CD8-positive, alpha-beta memory T cell (primary cell): ENCODE measurements around the gene MPP3. TPM values are rescaled to one million over a fixed set of nuclear protein-coding genes. Genes with fewer than 3 reads are reported as not detected.

ENCODE experiments used
- CTCF ChIA-PET: fragments of 350-600 bp; sonication (Branson Sonifier 250); formaldehyde crosslinking; loops from one replicate; lab custom pipeline; 2021; ENCODE audit warnings: antibody characterized with exemption; lab: Charles Lee
- POLR2A ChIA-PET: fragments of 350-600 bp; sonication (Branson Sonifier 250); formaldehyde crosslinking; loops from one replicate; lab custom pipeline; 2021; ENCODE audit warnings: antibody characterized with exemption; lab: Charles Lee
- DNase-seq, 5 donors: peaks; one replicate each; pipeline versions ENCODE4 v3.0.0 to v3.0.0-alpha.2; 2020 to 2022; ENCODE audit warnings: mixed read lengths in 1 of 5
- H3K27ac ChIP-seq: one replicate; pipeline ENCODE4 v1.7.0; 2013; ENCODE audit warnings: low read depth, mild to moderate bottlenecking, low read length, moderate library complexity
- H3K27me3 ChIP-seq: 2 replicates; pipeline ENCODE4 v1.7.0; 2013; ENCODE audit warnings: low read length, mild to moderate bottlenecking; ENCODE audit not compliant: insufficient read depth, poor library complexity, severe bottlenecking
- H3K36me3 ChIP-seq: 2 replicates; pipeline ENCODE4 v1.7.0; 2013; ENCODE audit warnings: mild to moderate bottlenecking, low read length, moderate library complexity; ENCODE audit not compliant: insufficient read depth
- H3K4me1 ChIP-seq: 2 replicates; pipeline ENCODE4 v1.7.0; 2013; ENCODE audit warnings: mild to moderate bottlenecking, low read length, moderate library complexity; ENCODE audit not compliant: insufficient read depth
- H3K4me3 ChIP-seq: 2 replicates; pipeline ENCODE4 v1.7.0; 2013; ENCODE audit warnings: mild to moderate bottlenecking, low read length
- H3K9me3 ChIP-seq: 2 replicates; pipeline ENCODE4 v1.7.0; 2013; ENCODE audit warnings: mild to moderate bottlenecking, low read length
- H3K27ac Mint-ChIP-seq, 8 donors: one replicate each; pipeline ENCODE4 v1.8.0; 2020 to 2021; ENCODE audit warnings: mixed read lengths in 8 of 8, mild to moderate bottlenecking in 6 of 8, inconsistent platforms in 3 of 8, moderate library complexity in 3 of 8
- H3K27me3 Mint-ChIP-seq, 2 donors: one replicate each; pipeline ENCODE4 v1.8.0; 2020 to 2021; ENCODE audit warnings: mixed read lengths in 2 of 2, mild to moderate bottlenecking in 1 of 2, moderate library complexity in 1 of 2
- H3K36me3 Mint-ChIP-seq, 3 donors: one replicate each; pipeline ENCODE4 v1.8.0; 2020 to 2021; ENCODE audit warnings: mixed read lengths in 3 of 3, inconsistent platforms in 1 of 3, mild to moderate bottlenecking in 1 of 3
- H3K4me1 Mint-ChIP-seq, 3 donors: one replicate each; pipeline ENCODE4 v1.8.0; 2020 to 2021; ENCODE audit warnings: mixed read lengths in 3 of 3, inconsistent platforms in 1 of 3, mild to moderate bottlenecking in 1 of 3
- H3K4me3 Mint-ChIP-seq, 7 donors: one replicate each; pipeline ENCODE4 v1.8.0; 2020 to 2021; ENCODE audit warnings: mixed read lengths in 7 of 7, mild to moderate bottlenecking in 6 of 7, moderate library complexity in 4 of 7, inconsistent platforms in 2 of 7
- H3K9me3 Mint-ChIP-seq, 5 donors: one replicate each; pipeline ENCODE4 v1.8.0; 2020 to 2022; ENCODE audit warnings: mixed read lengths in 5 of 5, mild to moderate bottlenecking in 3 of 5, moderate library complexity in 2 of 5, inconsistent platforms in 1 of 5
- polyA plus RNA-seq: library from polyadenylated mRNA; unstranded; fragments of 300-500 nt; fragmentation: Illumina TruSeq; gene quantifications from one replicate; pipeline ENCODE4 v1.2.3, GENCODE V29; 2021
- total RNA-seq, 2 experiments: library from RNA; stranded (reverse); gene quantifications; one replicate each; pipeline ENCODE4 v1.2.3, GENCODE V29; 2021

MPP3 gene
- total and polyA plus RNA-seq, 3 experiments from 2014 or later = 0.15 TPM; not detected in 2

DNA sequence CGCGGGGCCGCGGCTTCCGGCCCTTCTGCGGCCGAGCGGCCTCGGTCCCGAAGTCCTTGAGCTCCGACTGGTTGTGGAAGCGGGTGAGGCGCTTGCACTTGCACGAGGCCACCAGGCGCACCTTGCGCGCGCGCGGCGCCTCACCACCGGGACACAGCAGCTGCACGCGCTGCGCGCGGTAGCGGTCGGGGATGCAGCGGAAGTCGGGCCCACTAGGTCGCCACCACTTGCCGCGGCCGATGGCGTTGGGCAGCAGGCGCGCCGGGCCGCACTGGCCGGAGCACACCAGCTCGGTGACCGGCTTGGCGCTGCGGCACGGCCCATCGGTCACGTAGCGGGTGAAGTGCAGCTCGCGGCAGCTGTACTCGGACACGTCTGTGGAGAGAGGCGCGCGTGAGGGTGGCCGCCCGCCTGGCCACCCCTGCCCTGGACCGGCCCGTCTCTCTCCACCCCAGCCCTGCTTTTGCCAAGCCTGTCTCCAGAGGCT is 77.5 kb downstream of the MPP3 start:
- no peaks in the 10 kb centered on the region for H3K9me3 ChIP-seq
- no peaks in the 10 kb centered on the region for H3K36me3 Mint-ChIP-seq
- peaks cover 19 to 64% of the 10 kb centered on the region in 2 donors for H3K27me3 Mint-ChIP-seq
- H3K36me3 ChIP-seq = no peaks in the 10 kb centered on the region
- H3K4me1 ChIP-seq = no peaks in the 10 kb centered on the region
- DNase-seq = no peak
- no peak overlapping the region for H3K27ac Mint-ChIP-seq
- CTCF ChIA-PET = interaction anchor here (1.2 to 13.1 kb wide), 3 partner anchors 9 to 58 kb away, joined by 3 to 335 read pairs (median 25); no protein-coding TSS in a partner anchor
- H3K9me3 Mint-ChIP-seq = no peaks in the 10 kb centered on the region
- no peak overlapping the region for H3K27ac ChIP-seq
- no peak overlapping the region for H3K4me3 Mint-ChIP-seq
- POLR2A ChIA-PET = no interaction called here
- H3K27me3 ChIP-seq = peaks cover 6% of the 10 kb centered on the region
- no peak overlapping the region for H3K4me3 ChIP-seq
- H3K4me1 Mint-ChIP-seq = peaks cover 6 to 9% (median 9%) of the 10 kb centered on the region in 3 donors

DNA sequence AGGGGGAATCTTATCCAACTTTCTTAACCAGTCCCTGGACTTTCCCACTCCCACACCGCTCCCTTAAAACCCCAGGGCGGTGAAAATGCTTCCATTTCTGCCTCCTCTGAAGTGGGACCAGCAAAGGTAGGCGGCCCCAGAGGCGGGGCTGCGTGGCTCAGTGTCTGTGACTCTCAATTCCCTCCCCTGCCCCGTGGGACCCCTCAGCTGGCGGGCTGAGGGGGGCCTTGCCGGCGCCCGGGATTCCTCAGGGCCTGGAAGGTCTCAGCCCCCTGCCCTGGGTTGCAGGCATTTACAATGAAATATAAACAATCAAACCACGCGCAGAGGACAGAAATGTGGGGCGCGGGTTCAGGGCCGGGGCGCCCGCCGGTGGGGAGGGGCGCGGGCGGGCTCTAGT is 78.0 kb downstream of the MPP3 start:
- peaks cover 6% of the 10 kb centered on the region for H3K27me3 ChIP-seq

DNA sequence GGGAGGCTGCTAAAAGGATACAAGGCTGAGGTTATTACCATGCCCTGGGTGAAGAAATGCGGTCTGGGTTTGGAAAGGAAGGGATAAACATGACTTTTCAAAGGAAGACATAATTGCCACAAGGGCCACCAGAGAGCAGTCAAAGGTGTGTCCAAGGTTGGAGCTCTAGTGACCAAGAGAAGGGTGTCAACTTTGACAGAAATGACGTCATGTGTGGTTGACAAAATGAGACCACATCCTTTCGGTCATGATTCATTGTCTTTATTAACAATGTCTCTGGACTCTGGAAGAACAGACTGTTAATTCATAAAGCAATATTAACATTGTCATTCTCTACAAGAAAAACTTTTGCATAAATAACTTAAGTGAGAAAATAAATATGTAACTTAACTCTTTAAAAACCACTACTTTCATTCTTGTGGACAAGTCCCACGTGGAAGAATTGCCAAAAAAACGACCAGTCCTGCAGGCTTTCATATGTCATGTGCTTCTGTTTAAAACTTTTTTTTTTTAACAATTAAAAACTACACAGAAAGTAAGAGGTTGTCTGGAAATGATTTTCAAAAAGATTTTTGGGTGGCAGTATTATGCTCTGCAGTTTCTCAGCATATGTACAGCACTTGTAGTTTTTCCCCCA is 79.3 kb downstream of the MPP3 start:
- H3K27ac ChIP-seq = no peak overlapping the region
- H3K9me3 Mint-ChIP-seq = no peaks in the 10 kb centered on the region
- H3K36me3 Mint-ChIP-seq = no peaks in the 10 kb centered on the region
- H3K4me1 ChIP-seq = no peaks in the 10 kb centered on the region
- H3K27ac Mint-ChIP-seq = peak overlapping the region in 1 of 8 donors; percentile 27
- H3K4me3 ChIP-seq = no peak overlapping the region
- POLR2A ChIA-PET = no interaction called here
- peaks cover 6 to 9% (median 9%) of the 10 kb centered on the region in 3 donors for H3K4me1 Mint-ChIP-seq
- CTCF ChIA-PET = interaction anchor here (1.5 to 4.8 kb wide), 3 partner anchors 13 to 52 kb away, joined by 3 to 25 read pairs (median 5); no protein-coding TSS in a partner anchor
- peaks cover 24 to 69% of the 10 kb centered on the region in 2 donors for H3K27me3 Mint-ChIP-seq
- no peak overlapping the region for H3K4me3 Mint-ChIP-seq
- no peaks in the 10 kb centered on the region for H3K9me3 ChIP-seq
- no peaks in the 10 kb centered on the region for H3K36me3 ChIP-seq
- DNase-seq = no peak
- H3K27me3 ChIP-seq = peaks cover 6% of the 10 kb centered on the region

More for the DNA sequence above, 78.0 kb downstream of the MPP3 start:
- H3K27ac Mint-ChIP-seq = no peak overlapping the region
- peaks cover 24 to 63% of the 10 kb centered on the region in 2 donors for H3K27me3 Mint-ChIP-seq
- H3K4me1 ChIP-seq = no peaks in the 10 kb centered on the region
- no peak for DNase-seq
- ChIA-PET POLR2A (no interaction called here), CTCF (interaction anchor here (1.2 to 13.1 kb wide), 3 partner anchors 10 to 58 kb away, joined by 3 to 335 read pairs (median 25); no protein-coding TSS in a partner anchor)
- no peak overlapping the region for H3K4me3 ChIP-seq
- H3K9me3 Mint-ChIP-seq = no peaks in the 10 kb centered on the region
- H3K9me3 ChIP-seq = no peaks in the 10 kb centered on the region
- H3K36me3 ChIP-seq = no peaks in the 10 kb centered on the region
- H3K4me1 Mint-ChIP-seq = peaks cover 6 to 9% (median 9%) of the 10 kb centered on the region in 3 donors
- H3K27ac ChIP-seq = no peak overlapping the region
- no peaks in the 10 kb centered on the region for H3K36me3 Mint-ChIP-seq
- H3K4me3 Mint-ChIP-seq = no peak overlapping the region

Other genes with a start within 250 kb of the MPP3 start
- 1 to 10 TPM in 1 of 2 experiments, under 1 TPM in 1; 0.86 to 1.2 TPM for gene MEOX1, start 171.2 kb downstream of the MPP3 start, total RNA-seq
- 5.4 TPM for gene MEOX1, start 171.2 kb downstream of the MPP3 start, polyA plus RNA-seq
- gene SOST, start 74.4 kb downstream of the MPP3 start, total RNA-seq = not detected
- not detected for gene SOST, start 74.4 kb downstream of the MPP3 start, polyA plus RNA-seq
- 10 to 100 TPM; 14.0 to 14.4 TPM for gene DUSP3, start 54.2 kb downstream of the MPP3 start, total RNA-seq
- gene DUSP3, start 54.2 kb downstream of the MPP3 start, polyA plus RNA-seq = 7.7 TPM
- gene CFAP97D1, start 52.7 kb downstream of the MPP3 start, total RNA-seq = not detected
- gene CFAP97D1, start 52.7 kb downstream of the MPP3 start, polyA plus RNA-seq = not detected
- not detected for gene CD300LG, start 14.0 kb upstream of the MPP3 start, total RNA-seq
- gene CD300LG, start 14.0 kb upstream of the MPP3 start, polyA plus RNA-seq = not detected
- gene MPP2, start 74.4 kb upstream of the MPP3 start, total RNA-seq = 1 to 10 TPM in 1 of 2 experiments, under 1 TPM in 1; 0.90 to 1.1 TPM
- 1.2 TPM for gene MPP2, start 74.4 kb upstream of the MPP3 start, polyA plus RNA-seq
- not detected for gene PPY, start 109.3 kb upstream of the MPP3 start, total RNA-seq
- not detected for gene PPY, start 109.3 kb upstream of the MPP3 start, polyA plus RNA-seq
- gene PYY, start 120.8 kb upstream of the MPP3 start, total RNA-seq = not detected
- gene PYY, start 120.8 kb upstream of the MPP3 start, polyA plus RNA-seq = not detected
- under 1 TPM; 0.60 to 0.74 TPM for gene NAGS, start 171.5 kb upstream of the MPP3 start, total RNA-seq
- gene NAGS, start 171.5 kb upstream of the MPP3 start, polyA plus RNA-seq = 1.0 TPM
- 10 to 100 TPM; 32.5 to 36.0 TPM for gene TMEM101, start 181.8 kb upstream of the MPP3 start, total RNA-seq
- 28.8 TPM for gene TMEM101, start 181.8 kb upstream of the MPP3 start, polyA plus RNA-seq
- 10 to 100 TPM; 79.9 to 81.9 TPM for gene LSM12, start 233.5 kb upstream of the MPP3 start, total RNA-seq
- gene LSM12, start 233.5 kb upstream of the MPP3 start, polyA plus RNA-seq = 80.7 TPM
- 10 to 100 TPM; 37.1 to 38.3 TPM for gene G6PC3, start 237.6 kb upstream of the MPP3 start, total RNA-seq
- 27.0 TPM for gene G6PC3, start 237.6 kb upstream of the MPP3 start, polyA plus RNA-seq